Measurements from ENCODE around the gene PTPRN2. TPM values are rescaled to one million over a fixed set of nuclear protein-coding genes. Genes with fewer than 3 reads are reported as not detected.

PTPRN2 gene
- polyA plus RNA-seq, 1 of the 3 experiments (the other 2 are of a cell fraction) = 4.0 TPM

DNA sequence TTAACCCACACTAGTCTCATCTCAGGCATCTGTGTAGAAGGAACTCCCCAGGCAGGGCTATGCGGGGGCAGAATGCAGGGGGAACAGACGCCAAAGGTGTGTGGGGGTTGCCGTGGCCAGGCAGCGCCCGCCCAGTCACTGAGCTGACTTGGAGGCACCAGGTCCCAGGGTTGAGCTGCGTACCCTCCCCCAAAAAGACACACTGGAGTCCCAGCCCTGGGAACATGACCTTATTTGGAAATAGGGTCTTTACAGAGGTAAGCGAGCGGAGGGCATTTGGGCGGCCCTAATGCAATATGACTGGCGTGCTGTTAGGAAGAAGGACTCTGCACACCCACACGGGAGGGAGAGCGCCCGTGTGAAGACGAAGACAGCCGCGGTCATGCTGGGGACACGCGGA lies 976.3 kb downstream of the PTPRN2 start (continued):
- TF ChIP-seq, protein P1, sequence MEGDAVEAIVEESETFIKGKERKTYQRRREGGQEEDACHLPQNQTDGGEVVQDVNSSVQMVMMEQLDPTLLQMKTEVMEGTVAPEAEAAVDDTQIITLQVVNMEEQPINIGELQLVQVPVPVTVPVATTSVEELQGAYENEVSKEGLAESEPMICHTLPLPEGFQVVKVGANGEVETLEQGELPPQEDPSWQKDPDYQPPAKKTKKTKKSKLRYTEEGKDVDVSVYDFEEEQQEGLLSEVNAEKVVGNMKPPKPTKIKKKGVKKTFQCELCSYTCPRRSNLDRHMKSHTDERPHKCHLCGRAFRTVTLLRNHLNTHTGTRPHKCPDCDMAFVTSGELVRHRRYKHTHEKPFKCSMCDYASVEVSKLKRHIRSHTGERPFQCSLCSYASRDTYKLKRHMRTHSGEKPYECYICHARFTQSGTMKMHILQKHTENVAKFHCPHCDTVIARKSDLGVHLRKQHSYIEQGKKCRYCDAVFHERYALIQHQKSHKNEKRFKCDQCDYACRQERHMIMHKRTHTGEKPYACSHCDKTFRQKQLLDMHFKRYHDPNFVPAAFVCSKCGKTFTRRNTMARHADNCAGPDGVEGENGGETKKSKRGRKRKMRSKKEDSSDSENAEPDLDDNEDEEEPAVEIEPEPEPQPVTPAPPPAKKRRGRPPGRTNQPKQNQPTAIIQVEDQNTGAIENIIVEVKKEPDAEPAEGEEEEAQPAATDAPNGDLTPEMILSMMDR (IDR thresholded peaks at IDR 0.05) = no peak
- TF ChIP-seq GATA2 (CRISPR knock-in tag; IDR thresholded peaks at IDR 0.05) (no peak), JUND (IDR thresholded peaks at IDR 0.05) (no peak), GABPA (IDR thresholded peaks at IDR 0.05; ENCODE audit: low read depth) (no peak)
- TF ChIP-seq, protein P2, sequence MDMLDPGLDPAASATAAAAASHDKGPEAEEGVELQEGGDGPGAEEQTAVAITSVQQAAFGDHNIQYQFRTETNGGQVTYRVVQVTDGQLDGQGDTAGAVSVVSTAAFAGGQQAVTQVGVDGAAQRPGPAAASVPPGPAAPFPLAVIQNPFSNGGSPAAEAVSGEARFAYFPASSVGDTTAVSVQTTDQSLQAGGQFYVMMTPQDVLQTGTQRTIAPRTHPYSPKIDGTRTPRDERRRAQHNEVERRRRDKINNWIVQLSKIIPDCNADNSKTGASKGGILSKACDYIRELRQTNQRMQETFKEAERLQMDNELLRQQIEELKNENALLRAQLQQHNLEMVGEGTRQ (IDR thresholded peaks at IDR 0.05; ENCODE audit: borderline replicate concordance, low read depth, low read length) = no peak
- TF ChIP-seq, protein P3, sequence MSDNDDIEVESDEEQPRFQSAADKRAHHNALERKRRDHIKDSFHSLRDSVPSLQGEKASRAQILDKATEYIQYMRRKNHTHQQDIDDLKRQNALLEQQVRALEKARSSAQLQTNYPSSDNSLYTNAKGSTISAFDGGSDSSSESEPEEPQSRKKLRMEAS (IDR thresholded peaks at IDR 0.05; ENCODE audit: low read depth) = no peak

DNA sequence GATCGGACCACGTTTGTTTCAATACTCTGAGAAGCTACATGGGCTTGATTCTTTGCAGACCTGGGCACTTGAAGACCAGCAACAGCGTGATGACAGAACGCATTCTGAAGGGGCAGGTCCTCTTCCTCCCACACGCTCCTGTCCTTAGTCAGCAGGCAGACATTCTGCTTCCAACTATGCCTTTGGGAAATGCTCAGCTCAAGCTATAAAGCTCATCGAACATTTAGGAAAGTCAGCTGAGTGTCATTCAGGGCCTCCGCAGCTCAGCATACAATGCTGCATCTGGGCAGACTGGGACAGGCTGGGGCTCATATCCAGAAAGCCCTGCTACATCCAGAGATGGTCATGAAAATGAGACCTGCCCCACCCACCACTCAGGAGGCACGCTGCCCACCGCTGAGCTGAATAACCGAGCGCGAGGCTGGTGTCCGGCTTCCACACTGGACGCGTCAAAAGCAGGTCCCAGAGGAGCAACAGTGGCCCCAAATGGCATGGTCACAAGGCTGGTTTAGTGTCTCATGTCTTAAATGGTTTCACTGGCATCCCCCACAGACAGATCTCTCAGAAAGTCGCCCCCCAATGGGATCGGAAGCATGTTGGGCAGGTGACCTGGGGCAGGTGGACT lies 976.8 kb downstream of the PTPRN2 start:
- no peaks in the 10 kb centered on the region for H3K9me3 ChIP-seq
- no peak overlapping the region for H3K4me2 ChIP-seq
- H3K27ac ChIP-seq (ENCODE audit: low read depth in 2 of 2, low read length in 1 of 2) = no peak overlapping the region
- H3F3A ChIP-seq (replicated peaks; ENCODE audit: insufficient read depth) = no peaks in the 10 kb centered on the region
- H4K20me1 ChIP-seq (ENCODE audit: insufficient read depth) = no peaks in the 10 kb centered on the region
- ChIA-PET POLR2A (no interaction called here), CTCF (no interaction called here)
- no peaks in the 10 kb centered on the region for H3K36me3 ChIP-seq (replicated peaks in 1 of 2; ENCODE audit: control insufficient read depth in 1 of 2, insufficient read depth in 2 of 2, low read length in 1 of 2)
- H3K9ac ChIP-seq = no peak overlapping the region
- no peaks in the 10 kb centered on the region for H3K79me2 ChIP-seq (ENCODE audit: insufficient read depth)
- H3K27me3 ChIP-seq (ENCODE audit: insufficient read depth) = no peaks in the 10 kb centered on the region
- no peak for DNase-seq
- 87% methylated on average over 13 of the region's 17 CpGs for WGBS (ENCODE audit: low lambda C conversion rate)
- TF ChIP-seq NRF1 (IDR thresholded peaks at IDR 0.05; ENCODE audit: low read depth, low read length) (no peak), SIN3A (IDR thresholded peaks at IDR 0.05; ENCODE audit: borderline replicate concordance, low read depth, low read length) (no peak), RFX5 (IDR thresholded peaks at IDR 0.05; ENCODE audit: low read length) (no peak), RCOR1 (IDR thresholded peaks at IDR 0.05; ENCODE audit: low read length) (no peak)
- TF ChIP-seq, protein P4, sequence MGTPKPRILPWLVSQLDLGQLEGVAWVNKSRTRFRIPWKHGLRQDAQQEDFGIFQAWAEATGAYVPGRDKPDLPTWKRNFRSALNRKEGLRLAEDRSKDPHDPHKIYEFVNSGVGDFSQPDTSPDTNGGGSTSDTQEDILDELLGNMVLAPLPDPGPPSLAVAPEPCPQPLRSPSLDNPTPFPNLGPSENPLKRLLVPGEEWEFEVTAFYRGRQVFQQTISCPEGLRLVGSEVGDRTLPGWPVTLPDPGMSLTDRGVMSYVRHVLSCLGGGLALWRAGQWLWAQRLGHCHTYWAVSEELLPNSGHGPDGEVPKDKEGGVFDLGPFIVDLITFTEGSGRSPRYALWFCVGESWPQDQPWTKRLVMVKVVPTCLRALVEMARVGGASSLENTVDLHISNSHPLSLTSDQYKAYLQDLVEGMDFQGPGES (IDR thresholded peaks at IDR 0.05; ENCODE audit: low read depth, low read length) = no peak
- TF ChIP-seq, protein P5, sequence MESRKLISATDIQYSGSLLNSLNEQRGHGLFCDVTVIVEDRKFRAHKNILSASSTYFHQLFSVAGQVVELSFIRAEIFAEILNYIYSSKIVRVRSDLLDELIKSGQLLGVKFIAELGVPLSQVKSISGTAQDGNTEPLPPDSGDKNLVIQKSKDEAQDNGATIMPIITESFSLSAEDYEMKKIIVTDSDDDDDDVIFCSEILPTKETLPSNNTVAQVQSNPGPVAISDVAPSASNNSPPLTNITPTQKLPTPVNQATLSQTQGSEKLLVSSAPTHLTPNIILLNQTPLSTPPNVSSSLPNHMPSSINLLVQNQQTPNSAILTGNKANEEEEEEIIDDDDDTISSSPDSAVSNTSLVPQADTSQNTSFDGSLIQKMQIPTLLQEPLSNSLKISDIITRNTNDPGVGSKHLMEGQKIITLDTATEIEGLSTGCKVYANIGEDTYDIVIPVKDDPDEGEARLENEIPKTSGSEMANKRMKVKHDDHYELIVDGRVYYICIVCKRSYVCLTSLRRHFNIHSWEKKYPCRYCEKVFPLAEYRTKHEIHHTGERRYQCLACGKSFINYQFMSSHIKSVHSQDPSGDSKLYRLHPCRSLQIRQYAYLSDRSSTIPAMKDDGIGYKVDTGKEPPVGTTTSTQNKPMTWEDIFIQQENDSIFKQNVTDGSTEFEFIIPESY (IDR thresholded peaks at IDR 0.05; ENCODE audit: borderline replicate concordance, low read depth) = no peak
- TF ChIP-seq, protein P6, sequence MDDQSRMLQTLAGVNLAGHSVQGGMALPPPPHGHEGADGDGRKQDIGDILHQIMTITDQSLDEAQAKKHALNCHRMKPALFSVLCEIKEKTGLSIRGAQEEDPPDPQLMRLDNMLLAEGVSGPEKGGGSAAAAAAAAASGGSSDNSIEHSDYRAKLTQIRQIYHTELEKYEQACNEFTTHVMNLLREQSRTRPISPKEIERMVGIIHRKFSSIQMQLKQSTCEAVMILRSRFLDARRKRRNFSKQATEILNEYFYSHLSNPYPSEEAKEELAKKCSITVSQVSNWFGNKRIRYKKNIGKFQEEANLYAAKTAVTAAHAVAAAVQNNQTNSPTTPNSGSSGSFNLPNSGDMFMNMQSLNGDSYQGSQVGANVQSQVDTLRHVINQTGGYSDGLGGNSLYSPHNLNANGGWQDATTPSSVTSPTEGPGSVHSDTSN (IDR thresholded peaks at IDR 0.05) = no peak
- TF ChIP-seq, protein P7, sequence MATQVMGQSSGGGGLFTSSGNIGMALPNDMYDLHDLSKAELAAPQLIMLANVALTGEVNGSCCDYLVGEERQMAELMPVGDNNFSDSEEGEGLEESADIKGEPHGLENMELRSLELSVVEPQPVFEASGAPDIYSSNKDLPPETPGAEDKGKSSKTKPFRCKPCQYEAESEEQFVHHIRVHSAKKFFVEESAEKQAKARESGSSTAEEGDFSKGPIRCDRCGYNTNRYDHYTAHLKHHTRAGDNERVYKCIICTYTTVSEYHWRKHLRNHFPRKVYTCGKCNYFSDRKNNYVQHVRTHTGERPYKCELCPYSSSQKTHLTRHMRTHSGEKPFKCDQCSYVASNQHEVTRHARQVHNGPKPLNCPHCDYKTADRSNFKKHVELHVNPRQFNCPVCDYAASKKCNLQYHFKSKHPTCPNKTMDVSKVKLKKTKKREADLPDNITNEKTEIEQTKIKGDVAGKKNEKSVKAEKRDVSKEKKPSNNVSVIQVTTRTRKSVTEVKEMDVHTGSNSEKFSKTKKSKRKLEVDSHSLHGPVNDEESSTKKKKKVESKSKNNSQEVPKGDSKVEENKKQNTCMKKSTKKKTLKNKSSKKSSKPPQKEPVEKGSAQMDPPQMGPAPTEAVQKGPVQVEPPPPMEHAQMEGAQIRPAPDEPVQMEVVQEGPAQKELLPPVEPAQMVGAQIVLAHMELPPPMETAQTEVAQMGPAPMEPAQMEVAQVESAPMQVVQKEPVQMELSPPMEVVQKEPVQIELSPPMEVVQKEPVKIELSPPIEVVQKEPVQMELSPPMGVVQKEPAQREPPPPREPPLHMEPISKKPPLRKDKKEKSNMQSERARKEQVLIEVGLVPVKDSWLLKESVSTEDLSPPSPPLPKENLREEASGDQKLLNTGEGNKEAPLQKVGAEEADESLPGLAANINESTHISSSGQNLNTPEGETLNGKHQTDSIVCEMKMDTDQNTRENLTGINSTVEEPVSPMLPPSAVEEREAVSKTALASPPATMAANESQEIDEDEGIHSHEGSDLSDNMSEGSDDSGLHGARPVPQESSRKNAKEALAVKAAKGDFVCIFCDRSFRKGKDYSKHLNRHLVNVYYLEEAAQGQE (IDR thresholded peaks at IDR 0.05; ENCODE audit: low read depth, low read length) = no peak
- H3K4me3 ChIP-seq (ENCODE audit: low read depth in 2 of 2, low read length in 1 of 2) = no peak overlapping the region
- H2AFZ ChIP-seq (ENCODE audit: low read depth) = no peak overlapping the region
- no peaks in the 10 kb centered on the region for H3K9me2 ChIP-seq
- no peaks in the 10 kb centered on the region; a peak in 1 of 4 replicates for H3K4me1 ChIP-seq (ENCODE audit: control insufficient read depth in 1 of 2, insufficient read depth in 2 of 2, low read depth in 1 of 2, low read length in 1 of 2)
